CD8-positive, alpha-beta memory T cell (primary cell): ENCODE results near the gene CIDEB. TPM values are rescaled to one million over a fixed set of nuclear protein-coding genes. Genes with fewer than 3 reads are reported as not detected.
"Not testable (repeated sequence)": the region's sequence is repeated elsewhere in the genome, so short reads cannot be mapped to it uniquely, and the experiment has no call there.

Experiments
- CTCF ChIA-PET: fragments of 350-600 bp; sonication (Branson Sonifier 250); formaldehyde crosslinking; loops from one replicate; lab custom pipeline; 2021; ENCODE audit warnings: antibody characterized with exemption; lab: Charles Lee
- POLR2A ChIA-PET: fragments of 350-600 bp; sonication (Branson Sonifier 250); formaldehyde crosslinking; loops from one replicate; lab custom pipeline; 2021; ENCODE audit warnings: antibody characterized with exemption; lab: Charles Lee
- DNase-seq, 5 donors: peaks; one replicate each; pipeline versions ENCODE4 v3.0.0 to v3.0.0-alpha.2; 2020 to 2022; ENCODE audit warnings: mixed read lengths in 1 of 5
- H3K27ac ChIP-seq: one replicate; pipeline ENCODE4 v1.7.0; 2013; ENCODE audit warnings: low read depth, mild to moderate bottlenecking, low read length, moderate library complexity
- H3K27me3 ChIP-seq: 2 replicates; pipeline ENCODE4 v1.7.0; 2013; ENCODE audit warnings: low read length, mild to moderate bottlenecking; ENCODE audit not compliant: insufficient read depth, poor library complexity, severe bottlenecking
- H3K36me3 ChIP-seq: 2 replicates; pipeline ENCODE4 v1.7.0; 2013; ENCODE audit warnings: mild to moderate bottlenecking, low read length, moderate library complexity; ENCODE audit not compliant: insufficient read depth
- H3K4me1 ChIP-seq: 2 replicates; pipeline ENCODE4 v1.7.0; 2013; ENCODE audit warnings: mild to moderate bottlenecking, low read length, moderate library complexity; ENCODE audit not compliant: insufficient read depth
- H3K4me3 ChIP-seq: 2 replicates; pipeline ENCODE4 v1.7.0; 2013; ENCODE audit warnings: mild to moderate bottlenecking, low read length
- H3K9me3 ChIP-seq: 2 replicates; pipeline ENCODE4 v1.7.0; 2013; ENCODE audit warnings: mild to moderate bottlenecking, low read length
- H3K27ac Mint-ChIP-seq, 8 donors: one replicate each; pipeline ENCODE4 v1.8.0; 2020 to 2021; ENCODE audit warnings: mixed read lengths in 8 of 8, mild to moderate bottlenecking in 6 of 8, inconsistent platforms in 3 of 8, moderate library complexity in 3 of 8
- H3K27me3 Mint-ChIP-seq, 2 donors: one replicate each; pipeline ENCODE4 v1.8.0; 2020 to 2021; ENCODE audit warnings: mixed read lengths in 2 of 2, mild to moderate bottlenecking in 1 of 2, moderate library complexity in 1 of 2
- H3K36me3 Mint-ChIP-seq, 3 donors: one replicate each; pipeline ENCODE4 v1.8.0; 2020 to 2021; ENCODE audit warnings: mixed read lengths in 3 of 3, inconsistent platforms in 1 of 3, mild to moderate bottlenecking in 1 of 3
- H3K4me1 Mint-ChIP-seq, 3 donors: one replicate each; pipeline ENCODE4 v1.8.0; 2020 to 2021; ENCODE audit warnings: mixed read lengths in 3 of 3, inconsistent platforms in 1 of 3, mild to moderate bottlenecking in 1 of 3
- H3K4me3 Mint-ChIP-seq, 7 donors: one replicate each; pipeline ENCODE4 v1.8.0; 2020 to 2021; ENCODE audit warnings: mixed read lengths in 7 of 7, mild to moderate bottlenecking in 6 of 7, moderate library complexity in 4 of 7, inconsistent platforms in 2 of 7
- H3K9me3 Mint-ChIP-seq, 5 donors: one replicate each; pipeline ENCODE4 v1.8.0; 2020 to 2022; ENCODE audit warnings: mixed read lengths in 5 of 5, mild to moderate bottlenecking in 3 of 5, moderate library complexity in 2 of 5, inconsistent platforms in 1 of 5
- polyA plus RNA-seq: library from polyadenylated mRNA; unstranded; fragments of 300-500 nt; fragmentation: Illumina TruSeq; gene quantifications from one replicate; pipeline ENCODE4 v1.2.3, GENCODE V29; 2021
- total RNA-seq, 2 experiments: library from RNA; stranded (reverse); gene quantifications; one replicate each; pipeline ENCODE4 v1.2.3, GENCODE V29; 2021

CIDEB gene
- total and polyA plus RNA-seq, 3 experiments from 2014 or later = 12.4 to 27.5 (median 12.7) TPM

- Mint-ChIP-seq H3K4me3 (peak overlapping the region in 3 of 7 donors; percentile 23 to 63 (median 37)), H3K27ac (peak overlapping the region in 6 of 8 donors; percentile 44 to 91 (median 82)), H3K4me1 (peaks cover 73 to 89% (median 79%) of the 10 kb centered on the region in 3 donors), H3K36me3 (peaks cover under 1 to 4% (median 1%) of the 10 kb centered on the region in 3 donors), H3K9me3 (no peaks in the 10 kb centered on the region), H3K27me3 (peaks cover 21 to 22% of the 10 kb centered on the region in 2 donors)
- H3K4me3 ChIP-seq = no peak overlapping the region
- DNase-seq = no peak
- H3K36me3 ChIP-seq = no peaks in the 10 kb centered on the region
- no peak overlapping the region for H3K27ac ChIP-seq
- peaks cover 74% of the 10 kb centered on the region for H3K4me1 ChIP-seq
- ChIA-PET POLR2A (interaction anchor here (0.5 to 2.6 kb wide), 2 partner anchors 20 to 110 kb away, joined by 3 to 9 read pairs; partner anchors contain the start of gene LTB4R), CTCF (interaction anchor here (1.4 to 16.8 kb wide), 5 partner anchors 24 to 115 kb away, joined by 5 to 486 read pairs (median 52); partner anchors contain the start of genes CBLN3, CIDEB, DHRS1 and KHNYN)
- no peaks in the 10 kb centered on the region for H3K9me3 ChIP-seq
- H3K27me3 ChIP-seq = peaks cover 17% of the 10 kb centered on the region
Measured at GRCh38 chr14:24330973-24331674, 23.3 kb upstream of the CIDEB start.

- H3K27ac ChIP-seq = no peak overlapping the region
Measured at GRCh38 chr14:24329736-24330135, 22.0 kb upstream of the CIDEB start.

GRCh38 chr14:24329073-24329663 lies 21.4 kb upstream of the CIDEB start:
- Mint-ChIP-seq H3K4me3 (peak overlapping the region in 6 of 7 donors; percentile 27 to 78 (median 56)), H3K36me3 (no peaks in the 10 kb centered on the region), H3K9me3 (no peaks in the 10 kb centered on the region), H3K27ac (peak overlapping the region; percentile 46 to 93 (median 86)), H3K4me1 (peaks cover 66 to 73% (median 68%) of the 10 kb centered on the region in 3 donors), H3K27me3 (peaks cover 12 to 15% of the 10 kb centered on the region in 2 donors)
- no peaks in the 10 kb centered on the region for H3K9me3 ChIP-seq
- no peak overlapping the region for H3K27ac ChIP-seq
- no peak for DNase-seq
- peaks cover 63% of the 10 kb centered on the region for H3K4me1 ChIP-seq
- H3K27me3 ChIP-seq = peaks cover 4% of the 10 kb centered on the region
- POLR2A ChIA-PET = interaction anchor here (0.6 to 2.6 kb wide), 5 partner anchors 18 to 101 kb away, joined by 3 to 9 read pairs (median 4); partner anchors contain the start of genes KHNYN and LTB4R
- H3K36me3 ChIP-seq = no peaks in the 10 kb centered on the region
- H3K4me3 ChIP-seq = no peak overlapping the region
- CTCF ChIA-PET = interaction anchor here (1.2 to 16.8 kb wide), 3 partner anchors 19 to 104 kb away, joined by 3 to 486 read pairs (median 265); partner anchors contain the start of genes CBLN3, CIDEB, DHRS1 and KHNYN

More at GRCh38 chr14:24329736-24330135, 22.0 kb upstream of the CIDEB start:
- Mint-ChIP-seq H3K27me3 (peaks cover 14 to 16% of the 10 kb centered on the region in 2 donors), H3K9me3 (no peaks in the 10 kb centered on the region), H3K4me3 (peak overlapping the region; percentile 27 to 76 (median 57)), H3K27ac (peak overlapping the region; percentile 46 to 93 (median 86)), H3K36me3 (no peaks in the 10 kb centered on the region), H3K4me1 (peaks cover 68 to 78% (median 71%) of the 10 kb centered on the region in 3 donors)
- Histone ChIP-seq H3K27me3 (peaks cover 10% of the 10 kb centered on the region), H3K36me3 (no peaks in the 10 kb centered on the region), H3K4me3 (no peak overlapping the region), H3K9me3 (no peaks in the 10 kb centered on the region), H3K4me1 (peaks cover 69% of the 10 kb centered on the region)
- peak in 4 of 5 donors; percentile 66 to 88 (median 78) for DNase-seq
- ChIA-PET CTCF (interaction anchor here (1.2 to 16.8 kb wide), 3 partner anchors 18 to 103 kb away, joined by 3 to 486 read pairs (median 265); partner anchors contain the start of genes CBLN3, CIDEB, DHRS1 and KHNYN), POLR2A (interaction anchor here (0.6 to 2.6 kb wide), 5 partner anchors 19 to 100 kb away, joined by 3 to 9 read pairs (median 4); partner anchors contain the start of genes KHNYN and LTB4R)

GRCh38 chr14:24327914-24328313 lies 20.1 kb upstream of the CIDEB start:
- H3K9me3 ChIP-seq, H3K27ac ChIP-seq, POLR2A ChIA-PET, DNase-seq, H3K9me3 Mint-ChIP-seq, H3K36me3 Mint-ChIP-seq, H3K36me3 ChIP-seq, H3K27me3 ChIP-seq, H3K4me3 ChIP-seq: not testable (repeated sequence)
- peaks cover 5 to 15% of the 10 kb centered on the region in 2 donors for H3K27me3 Mint-ChIP-seq
- H3K4me3 Mint-ChIP-seq = peak overlapping the region in 1 of 7 donors; percentile 37
- H3K27ac Mint-ChIP-seq = peak overlapping the region in 4 of 8 donors; percentile 36 to 83 (median 62)
- peaks cover 50% of the 10 kb centered on the region for H3K4me1 ChIP-seq
- peaks cover 55 to 62% (median 56%) of the 10 kb centered on the region in 3 donors for H3K4me1 Mint-ChIP-seq
- CTCF ChIA-PET = interaction anchor here (1.0 to 16.8 kb wide), 4 partner anchors 12 to 104 kb away, joined by 3 to 265 read pairs (median 6); partner anchors contain the start of genes CIDEB, DHRS1, LTB4R and LTB4R2

- H3K4me1 Mint-ChIP-seq = peaks cover 49 to 56% (median 53%) of the 10 kb centered on the region in 3 donors
- peaks cover 44% of the 10 kb centered on the region for H3K4me1 ChIP-seq
Measured at GRCh38 chr14:24327303-24327702, 19.5 kb upstream of the CIDEB start.

GRCh38 chr14:24325963-24326362 lies 18.2 kb upstream of the CIDEB start:
- H3K4me3 ChIP-seq = no peak overlapping the region
- ChIA-PET CTCF (interaction anchor here (1.2 to 16.8 kb wide), 2 partner anchors 19 to 105 kb away, joined by 4 to 265 read pairs; partner anchors contain the start of genes CIDEB, DHRS1, LTB4R and LTB4R2), POLR2A (interaction anchor here (1.0 kb wide), 1 partner anchor 12 kb away, joined by 3 read pairs; no protein-coding TSS in a partner anchor)
- Mint-ChIP-seq H3K4me3 (no peak overlapping the region), H3K9me3 (no peaks in the 10 kb centered on the region), H3K36me3 (no peaks in the 10 kb centered on the region), H3K27me3 (peaks cover 0 to 8% of the 10 kb centered on the region in 2 donors), H3K27ac (peak overlapping the region in 1 of 8 donors; percentile 6), H3K4me1 (peaks cover 38 to 43% (median 41%) of the 10 kb centered on the region in 3 donors)
- peaks cover 31% of the 10 kb centered on the region for H3K4me1 ChIP-seq
- H3K27me3 ChIP-seq = no peaks in the 10 kb centered on the region
- no peak for DNase-seq
- H3K27ac ChIP-seq = no peak overlapping the region
- H3K36me3 ChIP-seq = no peaks in the 10 kb centered on the region
- no peaks in the 10 kb centered on the region for H3K9me3 ChIP-seq

More at GRCh38 chr14:24327303-24327702, 19.5 kb upstream of the CIDEB start:
- ChIA-PET CTCF (interaction anchor here (0.8 to 16.8 kb wide), 4 partner anchors 10 to 104 kb away, joined by 3 to 265 read pairs (median 6); partner anchors contain the start of genes CIDEB, DHRS1, LTB4R and LTB4R2), POLR2A (no interaction called here)
- Histone ChIP-seq H3K27me3 (no peaks in the 10 kb centered on the region), H3K4me3 (no peak overlapping the region), H3K27ac (no peak overlapping the region), H3K9me3 (no peaks in the 10 kb centered on the region), H3K36me3 (no peaks in the 10 kb centered on the region)
- H3K36me3 Mint-ChIP-seq = no peaks in the 10 kb centered on the region
- peak overlapping the region; percentile 25 to 93 (median 78) for H3K27ac Mint-ChIP-seq
- peaks cover 4 to 12% of the 10 kb centered on the region in 2 donors for H3K27me3 Mint-ChIP-seq
- peak overlapping the region in 4 of 7 donors; percentile 15 to 61 (median 43) for H3K4me3 Mint-ChIP-seq
- no peaks in the 10 kb centered on the region for H3K9me3 Mint-ChIP-seq
- no peak for DNase-seq

- H3K27me3 Mint-ChIP-seq = peaks cover 3 to 6% of the 10 kb centered on the region in 2 donors
- H3K27me3 ChIP-seq = no peaks in the 10 kb centered on the region
- ChIA-PET CTCF (interaction anchor here (1.2 to 16.8 kb wide), 4 partner anchors 9 to 106 kb away, joined by 4 to 265 read pairs (median 20); partner anchors contain the start of genes ADCY4, CIDEB, DHRS1 and LTB4R), POLR2A (no interaction called here)
- no peak overlapping the region for H3K27ac ChIP-seq
- H3K36me3 ChIP-seq = no peaks in the 10 kb centered on the region
- no peaks in the 10 kb centered on the region for H3K9me3 ChIP-seq
- DNase-seq = no peak
- H3K4me3 Mint-ChIP-seq = no peak overlapping the region
- H3K27ac Mint-ChIP-seq = peak overlapping the region in 1 of 8 donors; percentile 15
- H3K9me3 Mint-ChIP-seq = no peaks in the 10 kb centered on the region
- H3K4me1 ChIP-seq = peaks cover 25% of the 10 kb centered on the region
- peaks cover 29 to 34% (median 32%) of the 10 kb centered on the region in 3 donors for H3K4me1 Mint-ChIP-seq
- no peaks in the 10 kb centered on the region for H3K36me3 Mint-ChIP-seq
- H3K4me3 ChIP-seq = no peak overlapping the region
Measured at GRCh38 chr14:24325041-24325530, 17.3 kb upstream of the CIDEB start.
